GM12892 (cell line): ENCODE data around the gene KRT72.

Source experiments
- POLR2A ChIP-seq: IDR thresholded peaks from 2 replicates; pipeline ENCODE4 v1.6.1; 2011; ENCODE audit warnings: low read depth, low read length, control low read depth
- POLR2AphosphoS5 ChIP-seq: IDR thresholded peaks from 2 replicates; pipeline ENCODE4 v1.6.1; 2011; ENCODE audit warnings: low read depth, low read length, control low read depth

DNA sequence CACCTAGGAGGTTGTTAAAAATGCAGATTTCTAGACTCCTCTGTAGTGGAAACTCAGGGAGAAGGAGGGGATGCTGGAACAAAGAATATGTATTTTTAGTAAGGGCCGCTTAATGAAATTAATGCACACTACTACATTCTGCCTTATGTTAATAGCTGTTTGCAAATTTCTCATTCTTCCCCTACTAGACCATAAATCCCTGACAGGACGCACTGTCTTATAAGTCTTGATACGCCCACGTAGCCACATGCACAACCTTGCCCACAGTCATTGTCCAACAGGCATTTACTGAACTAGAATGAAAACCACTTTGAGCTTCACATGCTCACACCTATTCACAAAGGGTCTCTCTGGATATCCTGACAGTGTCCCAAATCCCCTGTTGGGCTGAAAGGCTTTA lies 40.2 kb upstream of the KRT72 start:
- no peak for TF ChIP-seq POLR2A
- no peak for TF ChIP-seq POLR2AphosphoS5
